ENCODE results near the gene DGLUCY.
"Not testable (repeated sequence)": the region's sequence is repeated elsewhere in the genome, so short reads cannot be mapped to it uniquely, and the experiment has no call there.

The DGLUCY gene

DNA sequence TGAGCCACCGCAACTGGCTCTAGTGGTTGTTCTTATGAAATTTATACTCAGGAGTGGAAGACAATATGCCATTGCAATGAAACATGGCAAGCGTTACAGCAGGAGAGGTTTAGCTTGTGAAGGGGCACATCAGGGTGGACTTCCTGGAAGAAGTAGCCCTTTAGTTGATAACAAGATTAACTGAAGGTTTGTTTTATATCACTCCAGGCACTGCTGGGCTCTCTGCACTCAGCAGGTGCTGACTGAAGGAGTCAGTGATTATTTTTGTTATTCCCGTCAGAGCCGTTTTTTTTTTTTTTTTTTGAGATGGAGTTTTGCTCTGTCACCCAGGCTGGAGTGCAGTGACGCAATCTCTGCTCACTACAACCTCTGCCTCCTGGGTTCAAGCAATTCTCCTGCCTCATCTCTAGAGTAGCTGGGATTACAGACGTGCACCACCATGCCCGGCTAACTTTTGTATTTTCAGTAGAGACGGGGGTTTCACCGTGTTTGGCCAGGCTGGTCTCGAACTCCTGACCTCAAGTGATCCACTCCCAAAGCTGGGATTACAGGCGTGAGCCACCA lies 148.2 kb downstream of the DGLUCY start:
- DNase-seq (ENCODE audit: extremely low read depth, low read depth) = no peak
- TF ChIP-seq CTCF (IDR thresholded peaks at IDR 0.05; ENCODE audit: low read depth, low read length) = no peak

DNA sequence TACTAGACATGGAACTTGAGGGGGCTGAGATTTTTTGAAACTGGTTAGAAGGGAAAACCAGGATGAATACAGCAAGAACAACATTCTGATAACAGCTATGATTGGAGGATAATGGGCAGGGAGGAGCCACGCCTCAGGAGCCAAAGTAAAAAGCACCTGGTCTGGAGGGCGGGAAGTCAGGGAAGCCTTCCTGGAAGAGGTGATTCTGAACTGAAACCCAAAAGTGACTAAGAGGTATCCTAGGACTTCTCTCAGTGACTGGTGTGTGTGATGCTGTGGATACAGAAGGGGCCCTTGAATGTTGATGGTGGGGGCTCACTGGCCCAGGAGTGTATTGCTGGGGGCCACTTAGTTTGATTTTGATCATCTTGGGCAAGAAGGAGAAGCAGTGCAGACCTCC lies 149.5 kb downstream of the DGLUCY start:
- DNase-seq (ENCODE audit: extremely low read depth, low read depth) = no peak
- no peak for TF ChIP-seq CTCF (IDR thresholded peaks at IDR 0.05; ENCODE audit: low read depth, low read length)

GRCh38 chr14:91264151-91265150 lies 150.6 kb downstream of the DGLUCY start:
- no peak for DNase-seq (ENCODE audit: extremely low read depth, low read depth)
- TF ChIP-seq CTCF (IDR thresholded peaks at IDR 0.05; ENCODE audit: low read depth, low read length) = no peak

DNA sequence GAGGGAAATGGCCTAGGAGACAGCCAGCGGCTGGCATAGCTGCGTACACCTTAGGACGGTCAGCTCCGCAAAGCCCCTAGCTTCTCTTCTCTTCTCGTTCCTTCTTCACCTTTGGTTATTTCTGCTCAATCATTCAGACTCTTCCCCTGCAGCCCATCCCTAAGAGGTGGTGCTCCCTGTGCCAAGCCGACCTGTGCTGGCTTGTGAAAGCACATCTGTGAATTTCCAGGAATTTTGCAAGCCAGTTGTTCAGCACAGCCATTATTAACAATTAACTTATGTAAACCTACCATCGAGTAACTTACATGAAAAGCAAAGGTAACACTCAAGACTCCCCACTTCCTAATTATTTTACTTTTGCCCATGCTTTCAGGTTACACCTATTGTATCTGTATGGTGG lies 151.5 kb downstream of the DGLUCY start:
- TF ChIP-seq CTCF (IDR thresholded peaks at IDR 0.05; ENCODE audit: low read depth, low read length) = no peak
- no peak for DNase-seq (ENCODE audit: extremely low read depth, low read depth)

- not testable (repeated sequence) for DNase-seq (ENCODE audit: extremely low read depth, low read depth)
Observed at GRCh38 chr14:91266276-91266675, 152.4 kb downstream of the DGLUCY start.

DNA sequence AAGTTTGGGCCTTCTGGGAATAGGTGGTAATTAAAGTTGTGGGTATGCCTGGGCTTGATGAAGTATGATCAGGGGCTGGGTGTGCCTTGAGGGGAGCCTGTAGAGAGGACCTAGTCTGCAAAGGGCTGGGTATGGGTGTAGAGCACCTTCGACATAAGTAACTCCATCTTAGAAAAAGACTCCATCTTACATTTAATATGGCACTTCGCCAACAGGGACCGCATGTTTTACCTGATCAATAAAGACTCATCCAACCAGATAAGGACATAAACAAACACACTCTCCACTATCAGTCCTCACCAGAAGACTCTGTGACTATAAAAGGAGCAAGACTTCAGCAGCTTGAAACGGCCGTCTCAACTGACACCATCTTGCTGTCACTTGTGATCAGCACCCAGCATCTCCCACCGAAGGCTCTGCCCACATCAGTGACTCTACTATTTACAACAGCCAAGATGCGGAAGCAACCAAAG lies 154.1 kb downstream of the DGLUCY start:
- TF ChIP-seq CTCF (IDR thresholded peaks at IDR 0.05; ENCODE audit: low read depth, low read length) = no peak
- DNase-seq (ENCODE audit: extremely low read depth, low read depth) = no peak

- no peak for TF ChIP-seq CTCF (IDR thresholded peaks at IDR 0.05; ENCODE audit: low read depth, low read length)
- no peak for DNase-seq (ENCODE audit: extremely low read depth, low read depth)
Observed at GRCh38 chr14:91269076-91269991, 155.5 kb downstream of the DGLUCY start.

Measured in AG09319 (cell line).